DMS 273 (cell line): ENCODE data around the gene TMEM156.

ENCODE experiments used
- DNase-seq: peaks from one replicate; lab custom pipeline; 2025; ENCODE audit not compliant: unreplicated experiment; lab: John Stamatoyannopoulos, UW

Gene TMEM156

DNA sequence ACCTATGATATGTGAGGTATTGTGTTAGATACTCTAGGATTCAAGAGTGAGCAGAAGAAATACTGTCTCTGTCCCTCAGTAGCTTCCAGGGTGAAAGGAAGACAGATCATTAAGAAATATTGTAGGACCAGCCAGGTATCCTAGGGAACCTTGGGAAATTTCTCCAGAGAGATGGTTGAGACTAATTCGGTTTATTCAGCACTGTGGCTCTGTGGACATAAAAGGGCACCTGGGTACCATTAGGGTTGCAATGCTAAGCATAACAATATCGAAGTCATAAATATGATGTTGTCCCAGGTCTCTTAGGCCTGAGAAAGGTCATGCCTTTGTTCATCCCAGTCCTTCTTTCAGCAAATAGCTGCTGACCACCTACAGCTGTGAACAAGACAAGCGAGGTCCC, 103.6 kb downstream of the TMEM156 start:
- DNase-seq: no peak

DNA sequence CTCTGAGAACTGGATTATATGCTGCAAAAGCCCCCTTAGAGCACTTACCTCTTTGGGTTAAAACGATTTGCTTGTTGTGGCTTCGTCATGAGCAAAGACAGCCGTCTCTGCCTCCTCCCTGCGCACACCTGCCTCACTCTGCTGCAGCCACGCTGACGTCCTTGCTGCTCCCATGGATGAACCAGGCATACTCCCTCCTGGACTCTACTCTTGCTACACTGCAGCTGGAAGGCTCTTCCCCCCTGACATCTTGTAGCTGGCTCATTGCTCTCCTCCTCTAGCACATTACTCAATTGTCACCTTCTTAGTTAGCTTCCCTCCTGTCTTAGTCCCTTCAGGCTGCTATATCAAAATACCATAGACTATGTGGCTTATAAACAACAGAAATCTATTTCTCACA, 105.3 kb downstream of the TMEM156 start:
- no peak for DNase-seq

DNA sequence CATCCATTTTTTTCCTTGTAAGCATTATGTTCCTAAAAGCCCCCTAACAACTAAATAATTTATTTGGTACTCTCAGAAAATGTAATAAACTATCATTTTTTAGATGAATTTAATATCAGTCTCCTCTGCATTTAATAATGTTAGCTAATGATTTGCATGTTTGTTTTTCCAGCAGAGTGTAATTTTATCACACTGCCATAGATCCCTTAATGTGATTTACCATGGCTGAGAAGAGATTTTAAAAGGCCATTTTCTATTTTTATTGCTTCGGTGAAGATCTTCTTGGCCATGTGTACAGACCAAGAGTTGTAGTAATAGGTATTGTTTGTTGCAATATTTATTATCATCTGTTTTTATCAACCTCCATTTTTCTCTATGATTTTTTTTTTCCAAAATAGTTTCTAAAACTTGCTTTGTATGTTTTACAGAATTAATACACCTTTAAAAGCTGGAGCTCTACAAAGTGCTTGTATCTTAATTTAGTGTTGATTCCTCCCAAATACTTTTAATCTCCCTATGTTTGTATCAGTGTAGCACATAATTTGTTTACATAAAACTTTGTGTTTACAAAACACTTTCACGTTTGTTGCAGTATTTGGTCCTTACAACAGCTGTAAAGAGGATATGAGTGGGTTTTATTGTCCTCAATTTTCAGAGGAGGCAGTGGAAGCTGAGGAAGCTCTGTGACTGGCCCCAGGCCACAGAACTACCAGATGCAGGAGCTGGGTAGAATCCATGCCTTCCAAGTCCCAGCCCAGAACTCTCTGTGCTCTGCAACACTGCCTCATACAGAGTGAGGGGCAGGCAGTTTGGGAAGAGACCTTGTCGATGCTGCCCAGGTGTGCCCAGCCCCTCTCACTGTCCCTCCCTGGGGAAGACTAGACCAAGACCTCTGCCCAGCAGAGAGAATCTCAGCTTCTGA, 106.5 kb downstream of the TMEM156 start:
- DNase-seq: no peak

DNA sequence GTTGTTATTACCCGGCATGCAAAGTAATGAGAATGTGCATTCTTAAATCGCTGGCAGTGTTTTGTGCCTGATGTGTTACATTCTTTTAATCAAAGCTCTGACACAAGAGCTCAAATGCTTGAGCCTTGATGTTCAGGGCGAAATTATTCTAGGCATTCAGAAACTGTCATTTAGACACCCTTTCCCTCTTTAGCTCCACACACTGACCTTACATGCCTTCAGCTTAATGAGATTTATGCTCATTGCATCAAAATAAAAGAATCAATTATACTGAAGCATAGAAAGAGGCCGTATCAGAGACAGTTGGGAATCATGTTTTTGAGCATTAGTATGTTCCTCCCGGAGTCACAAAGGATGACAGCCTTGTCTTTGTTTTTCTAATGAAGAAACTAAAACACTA, 107.9 kb downstream of the TMEM156 start:
- DNase-seq: no peak

DNA sequence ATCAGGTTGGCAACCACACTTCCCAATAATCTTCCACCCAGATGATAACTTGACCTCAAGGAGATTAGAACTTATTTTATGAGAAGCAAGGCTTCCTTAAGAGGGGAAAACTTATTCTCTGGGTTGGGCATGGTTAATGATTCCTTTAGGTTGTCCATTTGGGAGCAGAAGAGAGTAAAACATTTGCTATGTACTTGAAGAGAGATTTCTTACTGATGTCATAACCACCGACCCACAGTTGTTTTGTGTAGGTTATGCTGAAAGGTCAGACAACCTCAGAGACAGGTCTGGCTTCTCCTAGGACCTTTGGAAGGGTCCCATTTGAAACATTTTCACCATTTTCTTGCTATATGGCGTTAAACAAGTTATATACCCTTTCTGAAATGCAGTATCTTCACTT, 108.5 kb downstream of the TMEM156 start:
- DNase-seq: no peak

DNA sequence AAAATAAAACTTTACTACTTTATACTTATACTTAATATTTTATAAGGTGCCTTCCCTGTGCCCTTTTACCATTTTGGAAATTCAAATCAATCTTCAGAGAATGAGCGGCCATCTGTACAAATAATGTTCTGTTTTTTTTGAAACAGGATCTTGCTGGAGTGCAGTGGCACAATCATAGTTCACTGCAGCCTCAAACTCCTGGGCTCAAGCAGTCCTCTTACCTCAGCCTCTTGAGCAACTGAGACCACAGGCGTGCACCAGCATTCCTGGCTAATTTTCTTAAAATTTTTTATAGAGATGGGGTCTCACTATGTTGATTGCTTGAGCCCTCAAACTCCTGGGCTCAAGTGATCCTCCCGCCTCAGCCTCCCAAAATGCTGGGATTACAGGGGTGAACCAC, 111.1 kb downstream of the TMEM156 start:
- DNase-seq: no peak

DNA sequence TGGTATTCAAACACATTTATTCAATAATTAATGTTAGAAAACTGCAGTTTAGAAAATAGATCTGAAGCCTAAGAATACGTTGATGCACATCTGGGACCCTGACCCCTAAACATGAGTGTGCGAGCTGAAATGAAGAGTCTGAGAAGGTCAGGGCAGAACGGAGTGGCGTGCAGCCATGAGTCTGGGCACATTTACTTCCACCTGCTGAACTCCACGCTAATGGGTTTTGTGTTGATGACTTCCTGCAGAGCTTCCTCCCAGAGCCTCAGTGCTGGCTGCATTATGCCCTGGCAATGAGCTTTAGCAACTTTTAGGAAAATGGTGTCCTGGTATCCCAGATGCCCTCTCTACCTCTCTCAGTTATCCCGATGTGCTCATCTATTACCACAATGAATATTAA, 111.5 kb downstream of the TMEM156 start:
- no peak for DNase-seq

DNA sequence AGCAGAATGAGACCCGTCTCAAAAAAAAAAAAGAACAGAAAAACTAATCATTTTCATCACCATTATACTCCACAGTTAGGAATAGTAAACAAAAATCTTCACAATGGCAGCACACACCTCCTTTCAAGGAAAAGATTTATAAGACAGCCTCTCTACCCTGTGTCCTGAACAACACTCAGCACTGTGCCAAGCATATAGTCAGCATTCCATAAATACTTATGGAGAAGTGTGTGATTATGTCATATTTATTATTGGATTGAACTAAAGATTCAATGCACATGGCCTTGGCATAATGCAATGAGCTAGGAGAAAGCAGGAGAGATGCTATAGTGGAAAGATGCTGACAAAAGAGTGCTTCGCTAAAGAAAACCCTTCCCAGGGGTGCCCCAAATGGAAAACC, 112.0 kb downstream of the TMEM156 start:
- no peak for DNase-seq

DNA sequence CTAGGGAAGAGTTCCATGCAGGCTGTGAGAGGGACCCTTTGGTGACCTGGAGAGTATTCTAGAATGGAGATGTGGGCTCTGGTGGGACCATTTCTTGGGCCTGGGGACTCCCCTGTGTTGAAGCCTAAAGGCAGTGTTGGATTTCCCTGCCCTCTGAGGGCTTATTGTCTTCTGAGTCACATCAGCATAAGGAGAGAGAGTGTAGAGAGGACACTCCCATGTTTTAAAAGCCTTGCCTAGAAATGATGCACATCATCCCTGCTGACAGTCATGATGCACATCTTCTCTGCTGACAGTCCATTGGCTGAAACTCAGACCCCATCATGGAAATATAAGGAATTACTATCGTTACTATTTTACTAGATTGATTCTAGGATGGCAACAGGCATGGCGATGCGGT, 112.7 kb downstream of the TMEM156 start:
- DNase-seq: no peak

DNA sequence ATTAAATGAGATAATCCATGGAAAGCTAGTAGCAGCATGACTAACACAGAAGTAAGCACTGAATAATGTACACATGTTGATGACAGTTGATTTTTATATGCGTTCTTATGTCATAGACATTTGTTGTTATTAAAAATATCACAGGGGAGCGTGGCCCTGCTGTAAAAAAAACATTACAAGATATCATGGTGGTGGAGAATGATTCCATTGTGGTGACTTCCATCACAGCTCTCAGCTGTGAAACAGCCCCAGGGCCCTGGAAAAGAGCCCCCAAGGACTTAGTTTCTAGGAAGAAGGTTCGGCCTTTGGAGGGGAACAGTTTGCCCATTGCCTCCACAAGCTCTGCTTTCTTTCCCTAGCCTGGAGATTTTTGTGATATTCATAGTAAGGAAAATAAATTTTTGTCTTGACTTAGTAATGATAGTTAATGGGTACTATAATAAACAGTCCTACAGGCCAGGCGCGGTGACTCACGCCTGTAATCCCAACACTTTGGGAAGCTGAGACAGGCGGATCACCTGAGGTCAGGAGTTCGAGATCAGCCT, 114.7 kb downstream of the TMEM156 start:
- DNase-seq: no peak
